Sigmoid colon (tissue), 7 donors: ENCODE data around the gene ABHD14A. TPM values are rescaled to one million over a fixed set of nuclear protein-coding genes. Genes with fewer than 3 reads are reported as not detected.
A peak's percentile ranks its signal among the peaks of the same experiment; 100 is the strongest.

ENCODE experiments used
- DNase-seq: peaks from one replicate; pipeline ENCODE4 v3.0.0-alpha.2; 2019
- H3K27ac ChIP-seq, 4 donors: fragments of 200-600 bp; sonication (generic); one replicate each; pipeline ENCODE4 v1.5.1; 2016 to 2019; ENCODE audit warnings: mild to moderate bottlenecking in 1 of 4
- H3K27me3 ChIP-seq, 3 donors: fragments of 200-600 bp; sonication (generic); one replicate each; pipeline ENCODE4 v1.5.1; 2019; ENCODE audit warnings: mild to moderate bottlenecking in 1 of 3
- H3K36me3 ChIP-seq, 4 donors: fragments of 200-600 bp; sonication (generic); one replicate each; pipeline ENCODE4 v1.5.1; 2016 to 2019
- H3K4me1 ChIP-seq, 4 donors: fragments of 200-600 bp; sonication (generic); one replicate each; pipeline ENCODE4 v1.5.1; 2017 to 2019
- H3K4me3 ChIP-seq, 4 donors: fragments of 200-600 bp; sonication (generic); one replicate each; pipeline ENCODE4 v1.5.1; 2017 to 2019; ENCODE audit warnings: mild to moderate bottlenecking in 2 of 4, moderate library complexity in 1 of 4
- H3K9me3 ChIP-seq, 4 donors: fragments of 200-600 bp in 3 of 4; sonication (generic) in 3 of 4; one replicate each; pipeline versions ENCODE4 v1.5.1 to v1.6.1; 2013 to 2019
- CTCF ChIP-seq, 4 experiments: fragments of 450-650 bp in 3 of 4; fragments of 200-600 bp in 1 of 4; IDR thresholded peaks; one replicate each; pipeline ENCODE4 v1.5.1; 2016 to 2019; ENCODE audit warnings: antibody characterized with exemption in 4 of 4, mild to moderate bottlenecking in 3 of 4, moderate library complexity in 2 of 4
- EP300 ChIP-seq, 4 donors: sonication (generic); formaldehyde crosslinking; IDR thresholded peaks; one replicate each; pipeline ENCODE4 v1.6.1; 2017; ENCODE audit warnings: antibody characterized with exemption in 4 of 4
- POLR2A ChIP-seq, 2 donors: fragments of 450-650 bp; IDR thresholded peaks; one replicate each; pipeline ENCODE4 v1.6.1; 2016; ENCODE audit warnings: antibody characterized with exemption in 2 of 2, mild to moderate bottlenecking in 2 of 2, moderate library complexity in 2 of 2
- POLR2AphosphoS5 ChIP-seq, 4 donors: sonication (generic); formaldehyde crosslinking; IDR thresholded peaks; one replicate each; pipeline ENCODE4 v1.6.1; 2017; ENCODE audit warnings: antibody characterized with exemption in 4 of 4
- WGBS, 2 donors: extraction: QIAGEN DNeasy Blood & Tissue Kit; methylation state at CpG; one replicate each; pipeline ENCODE4 v1.1.7; 2013; 5-methylcytosine and 5-hydroxymethylcytosine counted together
- intact Hi-C: fragments of 100-400 bp; cut with DNase I; formaldehyde crosslinking; loops from one replicate; pipeline ENCODE4 v1.15.1; 2023
- polyA plus RNA-seq, 3 donors: library from polyadenylated mRNA; stranded (reverse); fragments of 200-250 nt; gene quantifications; one replicate each; pipeline ENCODE4 v1.2.3, GENCODE V29; 2013
- total RNA-seq, 4 donors: library from RNA; depleted of rRNA; stranded (reverse); fragments of >200 nt; gene quantifications; one replicate each; pipeline ENCODE4 v1.1.0, GENCODE V29; 2016
- donor health status: healthy with polysubstance abuse.
- donor health status: Bipolar disorder and iron deficiency.
- donor health status: healthy.

ABHD14A gene
- total and polyA plus RNA-seq, 7 donors: 3.2 to 35.3 (median 16.3) TPM

DNA sequence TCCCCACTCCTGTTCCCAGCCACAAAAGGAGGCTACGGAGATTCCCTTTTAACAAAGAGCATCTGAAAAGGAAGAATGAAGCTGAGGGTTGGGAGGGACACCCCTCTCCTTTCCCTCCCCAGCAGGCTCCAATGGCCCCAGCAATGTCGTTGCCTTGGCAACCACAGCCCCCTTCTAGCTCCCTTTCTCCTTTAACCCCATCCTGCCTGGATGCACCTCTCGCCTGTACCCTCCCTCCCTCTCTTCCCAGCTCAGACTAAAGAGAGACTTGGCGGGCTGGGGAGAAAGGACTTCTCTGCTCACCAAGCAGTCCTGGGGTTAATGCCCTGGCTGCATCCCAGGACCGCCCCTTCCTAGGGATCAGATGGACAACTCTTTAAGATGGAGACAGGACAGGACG, 27.9 kb downstream of the ABHD14A start:
- Histone ChIP-seq H3K4me1 (peaks cover 0 to 19% (median 15%) of the 10 kb centered on the region in 4 donors), H3K9me3 (no peaks in the 10 kb centered on the region), H3K36me3 (no peaks in the 10 kb centered on the region), H3K27me3 (peaks cover 0 to 12% (median 0%) of the 10 kb centered on the region in 3 donors), H3K4me3 (no peak overlapping the region), H3K27ac (no peak overlapping the region)
- WGBS, 2 donors: 78 to 83% methylated on average over 6 of the region's 6 CpGs
- TF ChIP-seq POLR2AphosphoS5 (IDR thresholded peaks at IDR 0.05) (no peak), CTCF (IDR thresholded peaks at IDR 0.05) (no peak), POLR2A (IDR thresholded peaks at IDR 0.05) (no peak), EP300 (IDR thresholded peaks at IDR 0.05) (no peak)
- no peak for DNase-seq
- intact Hi-C loops: loop anchor here (5.0 kb wide), 1 partner anchor 335 kb away; no protein-coding TSS in a partner anchor

- no peak overlapping the region for H3K4me3 ChIP-seq
- peaks cover 0 to 19% (median 15%) of the 10 kb centered on the region in 4 donors for H3K4me1 ChIP-seq
- no peak overlapping the region for H3K27ac ChIP-seq
- TF ChIP-seq EP300 (IDR thresholded peaks at IDR 0.05) (no peak), CTCF (IDR thresholded peaks at IDR 0.05) (peak in 3 of 4 experiments; percentile 12 to 35 (median 17)), POLR2AphosphoS5 (IDR thresholded peaks at IDR 0.05) (no peak), POLR2A (IDR thresholded peaks at IDR 0.05) (no peak)
- H3K27me3 ChIP-seq: no peaks in the 10 kb centered on the region
- no peaks in the 10 kb centered on the region for H3K9me3 ChIP-seq
- intact Hi-C loops: loop anchor here (5.0 kb wide), 1 partner anchor 333 kb away; no protein-coding TSS in a partner anchor
- DNase-seq: no peak
- no peaks in the 10 kb centered on the region for H3K36me3 ChIP-seq
- WGBS, 2 donors: 58 to 61% methylated on average over 16 of the region's 16 CpGs
These were observed 29.4 kb downstream of the ABHD14A start for GRCh38 chr3:52004163-52004787.

DNA sequence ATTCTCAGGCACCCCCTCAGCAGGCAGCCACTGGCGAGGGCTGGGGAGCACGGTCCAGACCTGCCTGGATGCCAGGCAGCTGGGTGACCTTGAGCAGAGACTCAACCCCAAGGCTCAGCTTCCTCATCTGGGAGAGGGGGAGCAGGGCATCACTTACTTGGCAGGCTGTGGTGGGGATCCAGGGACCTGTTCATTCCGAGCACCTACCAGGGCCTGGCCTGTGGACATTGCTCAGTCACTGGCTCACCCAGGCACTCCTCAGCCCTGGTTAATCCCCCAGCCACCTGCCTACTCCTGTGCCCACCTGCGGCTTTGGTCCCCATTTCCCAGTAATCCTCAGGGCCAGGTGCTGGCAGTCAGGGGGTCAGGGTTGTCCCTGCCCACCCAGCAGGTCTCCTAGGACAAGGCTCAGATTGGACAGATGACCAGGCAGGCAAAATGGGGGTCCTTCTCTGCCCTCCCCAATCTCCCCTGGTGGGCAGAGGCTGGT, 30.1 kb downstream of the ABHD14A start:
- 91 to 94% methylated on average over 4 of the region's 4 CpGs for WGBS, 2 donors
- Histone ChIP-seq H3K27ac (no peak overlapping the region), H3K27me3 (no peaks in the 10 kb centered on the region), H3K4me3 (no peak overlapping the region), H3K4me1 (peaks cover 0 to 19% (median 15%) of the 10 kb centered on the region in 4 donors), H3K9me3 (no peaks in the 10 kb centered on the region), H3K36me3 (no peaks in the 10 kb centered on the region)
- intact Hi-C loops: loop anchor here (5.0 kb wide), 1 partner anchor 332 kb away; no protein-coding TSS in a partner anchor
- DNase-seq: no peak
- TF ChIP-seq POLR2A (IDR thresholded peaks at IDR 0.05) (no peak), EP300 (IDR thresholded peaks at IDR 0.05) (no peak)

- WGBS, 2 donors: 42 to 71% methylated on average over 15 of the region's 15 CpGs
- TF ChIP-seq POLR2AphosphoS5 (IDR thresholded peaks at IDR 0.05) (no peak), CTCF (IDR thresholded peaks at IDR 0.05) (no peak), EP300 (IDR thresholded peaks at IDR 0.05) (no peak), POLR2A (IDR thresholded peaks at IDR 0.05) (no peak)
- Histone ChIP-seq H3K36me3 (no peaks in the 10 kb centered on the region), H3K27ac (peak overlapping the region in 1 of 4 donors; percentile 19), H3K4me3 (no peak overlapping the region), H3K27me3 (no peaks in the 10 kb centered on the region), H3K9me3 (no peaks in the 10 kb centered on the region), H3K4me1 (peaks cover 0 to 19% (median 15%) of the 10 kb centered on the region in 4 donors)
- intact Hi-C loops: no loop called here
- DNase-seq: no peak
These were observed 30.7 kb downstream of the ABHD14A start for GRCh38 chr3:52005571-52005986.

DNA sequence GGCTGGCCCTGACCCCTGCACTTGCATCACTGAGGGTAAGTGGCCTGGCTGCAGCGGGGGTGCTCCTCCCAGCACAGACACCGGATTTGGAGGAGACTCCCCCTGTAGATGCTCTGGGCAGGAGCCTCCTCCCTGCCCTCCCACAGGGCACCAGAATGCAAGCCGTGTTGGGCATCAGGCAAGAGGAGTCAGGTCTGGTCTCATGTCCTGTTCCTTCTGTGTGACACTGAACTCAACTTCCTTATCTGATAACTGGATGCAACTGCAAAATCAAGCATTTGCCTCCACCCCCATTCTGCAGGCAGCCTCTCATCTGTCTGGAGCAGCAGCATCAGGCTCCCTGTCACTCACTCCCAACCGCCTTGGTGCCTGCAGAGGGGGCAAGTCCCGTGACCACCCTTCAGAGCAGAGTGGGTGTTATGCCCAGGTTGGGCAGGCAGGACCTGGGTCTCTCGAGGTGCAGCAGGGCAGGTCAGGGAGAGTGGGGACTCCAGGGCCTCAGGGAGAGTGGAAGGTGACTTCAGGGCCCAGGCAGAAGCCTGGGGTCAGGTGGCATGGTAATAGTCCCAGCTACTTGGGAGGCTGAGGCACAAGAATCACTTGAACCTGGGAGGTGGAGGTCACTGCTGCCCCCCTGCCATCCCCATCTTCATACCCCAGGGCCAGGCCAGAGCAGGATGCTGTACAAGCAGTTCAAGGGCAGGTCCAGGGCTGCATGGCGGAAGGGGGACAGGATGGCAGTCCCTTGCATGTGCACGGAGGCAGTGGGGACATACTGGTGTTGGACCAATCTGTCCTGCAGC, 31.4 kb downstream of the ABHD14A start:
- Histone ChIP-seq H3K36me3 (no peaks in the 10 kb centered on the region), H3K4me1 (peaks cover 0 to 19% (median 15%) of the 10 kb centered on the region in 4 donors), H3K27me3 (no peaks in the 10 kb centered on the region), H3K4me3 (no peak overlapping the region), H3K9me3 (no peaks in the 10 kb centered on the region), H3K27ac (no peak overlapping the region)
- WGBS, 2 donors: 70% methylated on average over 8 of the region's 8 CpGs
- intact Hi-C loops: no loop called here
- TF ChIP-seq CTCF (IDR thresholded peaks at IDR 0.05) (no peak), POLR2A (IDR thresholded peaks at IDR 0.05) (no peak), EP300 (IDR thresholded peaks at IDR 0.05) (no peak), POLR2AphosphoS5 (IDR thresholded peaks at IDR 0.05) (no peak)
- DNase-seq: no peak
